Trophoblast cell (in vitro differentiated cells and primary cell): ENCODE measurements around the gene CACNG4.

Experiments used
- DNase-seq, 2 donors: peaks; one replicate each; pipeline ENCODE4 v3.0.0-alpha.2; 2016
- H2AFZ ChIP-seq: 2 replicates; pipeline ENCODE4 v1.6.1; 2013; ENCODE audit warnings: low read length, moderate library complexity, mild to moderate bottlenecking; ENCODE audit not compliant: insufficient read depth, poor library complexity
- H2AK5ac ChIP-seq: 2 replicates; pipeline ENCODE4 v1.6.1; 2013; ENCODE audit warnings: mild to moderate bottlenecking, low read length
- H2BK120ac ChIP-seq: 2 replicates; pipeline ENCODE4 v1.6.1; 2013; ENCODE audit warnings: low read length, mild to moderate bottlenecking, moderate library complexity; ENCODE audit not compliant: insufficient read depth, poor library complexity
- H2BK12ac ChIP-seq: 2 replicates; pipeline ENCODE4 v1.6.1; 2013; ENCODE audit warnings: mild to moderate bottlenecking, low read length, moderate library complexity
- H2BK5ac ChIP-seq: 2 replicates; pipeline ENCODE4 v1.6.1; 2013; ENCODE audit warnings: low read length, low read depth, moderate library complexity, mild to moderate bottlenecking; ENCODE audit not compliant: poor library complexity
- H3K14ac ChIP-seq: 2 replicates; pipeline ENCODE4 v1.6.1; 2013; ENCODE audit warnings: mild to moderate bottlenecking, low read length
- H3K18ac ChIP-seq: 2 replicates; pipeline ENCODE4 v1.6.1; 2013; ENCODE audit warnings: mild to moderate bottlenecking, low read length
- H3K23ac ChIP-seq: 2 replicates; pipeline ENCODE4 v1.6.1; 2013; ENCODE audit warnings: low read length
- H3K27ac ChIP-seq: 2 replicates; pipeline ENCODE4 v1.5.1; 2013; ENCODE audit warnings: low read depth, mild to moderate bottlenecking, inconsistent platforms, low read length, moderate library complexity
- H3K27me3 ChIP-seq: 2 replicates; pipeline ENCODE4 v1.6.1; 2013; ENCODE audit warnings: inconsistent platforms, mild to moderate bottlenecking, low read length, moderate library complexity; ENCODE audit not compliant: insufficient read depth
- H3K36me3 ChIP-seq, 2 experiments: 1 replicate in 1 of 2; 2 replicates in 1 of 2; pipeline ENCODE4 v1.6.1; 2013; ENCODE audit warnings: low read length in 2 of 2, mild to moderate bottlenecking in 2 of 2, moderate library complexity in 1 of 2; ENCODE audit not compliant: insufficient read depth in 2 of 2, control insufficient read depth in 1 of 2
- H3K4ac ChIP-seq: 2 replicates; pipeline ENCODE4 v1.6.1; 2013; ENCODE audit warnings: low read depth, mild to moderate bottlenecking, low read length, moderate library complexity
- H3K4me1 ChIP-seq, 2 experiments: 1 replicate in 1 of 2; 2 replicates in 1 of 2; pipeline ENCODE4 v1.6.1; 2013; ENCODE audit warnings: low read length in 2 of 2, mild to moderate bottlenecking in 2 of 2, moderate library complexity in 1 of 2; ENCODE audit not compliant: insufficient read depth in 2 of 2, control insufficient read depth in 1 of 2
- H3K4me2 ChIP-seq: 2 replicates; pipeline ENCODE4 v1.6.1; 2013; ENCODE audit warnings: inconsistent platforms, mild to moderate bottlenecking, low read length, moderate library complexity
- H3K4me3 ChIP-seq: 2 replicates; pipeline ENCODE4 v1.5.1; 2013; ENCODE audit warnings: mild to moderate bottlenecking, low read depth, low read length, inconsistent platforms
- H3K79me1 ChIP-seq: one replicate; pipeline ENCODE4 v1.6.1; 2013; ENCODE audit warnings: low read length
- H3K79me2 ChIP-seq: 2 replicates; pipeline ENCODE4 v1.6.1; 2013; ENCODE audit warnings: low read length, mild to moderate bottlenecking; ENCODE audit not compliant: control insufficient read depth, insufficient read depth, poor library complexity
- H3K9ac ChIP-seq: 2 replicates; pipeline ENCODE4 v1.6.1; 2013; ENCODE audit warnings: mild to moderate bottlenecking, low read length
- H3K9me3 ChIP-seq: 2 replicates; pipeline ENCODE4 v1.6.1; 2013; ENCODE audit warnings: low read depth, mild to moderate bottlenecking, control low read depth, inconsistent platforms, low read length; ENCODE audit not compliant: insufficient read depth
- H4K12ac ChIP-seq: 2 replicates; pipeline ENCODE4 v1.6.1; 2013; ENCODE audit warnings: low read depth, mild to moderate bottlenecking, low read length, moderate library complexity
- H4K8ac ChIP-seq: 2 replicates; pipeline ENCODE4 v1.6.1; 2013; ENCODE audit warnings: low read depth, mild to moderate bottlenecking, low read length, moderate library complexity
- H4K91ac ChIP-seq: one replicate; pipeline ENCODE4 v1.6.1; 2013; ENCODE audit warnings: low read depth, mild to moderate bottlenecking, low read length, moderate library complexity
- WGBS: extraction: QIAGEN DNeasy Blood & Tissue Kit; methylation state at CpG from one replicate; pipeline ENCODE4 v1.1.7; 2013; ENCODE audit warnings: missing lambda C conversion rate; ENCODE audit not compliant: insufficient read length, insufficient coverage; ENCODE audit errors: extremely low coverage; 5-methylcytosine and 5-hydroxymethylcytosine counted together

CACNG4 gene

DNA sequence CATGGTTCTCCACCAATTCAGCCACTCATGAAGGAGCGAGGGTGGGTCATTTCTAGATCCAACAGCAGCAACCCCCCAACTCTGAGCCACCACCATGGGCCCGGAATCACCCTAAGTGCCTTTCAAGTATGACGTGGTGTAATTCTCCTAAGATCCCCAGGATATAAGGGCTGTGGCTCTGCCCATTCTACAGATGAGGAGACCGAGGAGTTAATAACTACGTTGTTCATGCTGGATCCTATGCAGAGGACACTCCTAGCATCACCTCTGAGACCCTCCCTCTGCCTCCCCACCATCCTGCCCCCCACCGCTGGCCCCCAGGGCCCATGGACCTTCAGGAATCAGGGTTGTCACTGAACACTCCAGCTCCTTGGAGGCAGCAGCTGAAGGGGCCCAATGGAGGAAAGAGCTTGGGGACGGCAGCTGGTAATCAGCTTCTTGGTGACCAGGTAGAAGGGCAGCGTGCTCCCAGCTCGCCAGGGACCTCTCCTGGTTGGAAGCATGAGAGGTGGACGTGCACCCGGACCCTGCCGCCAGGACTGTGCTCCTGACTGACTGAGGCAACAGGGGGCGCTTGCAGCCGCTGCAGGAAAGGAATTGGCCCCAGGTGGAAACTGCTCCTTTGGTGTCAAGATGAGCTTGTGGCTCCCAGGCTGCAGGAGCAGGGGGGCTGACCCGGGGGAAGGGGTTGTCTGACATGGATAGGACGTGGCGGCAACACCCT, 51.7 kb downstream of the CACNG4 start:
- H3K9ac ChIP-seq = no peak overlapping the region
- no peak overlapping the region for H2BK12ac ChIP-seq
- H2AFZ ChIP-seq = no peak overlapping the region
- H4K91ac ChIP-seq = no peak overlapping the region
- H3K4me1 ChIP-seq = peaks cover 0 to 7% of the 10 kb centered on the region in 2 experiments
- no peak overlapping the region for H3K4me3 ChIP-seq
- no peak overlapping the region for H3K23ac ChIP-seq
- H2BK5ac ChIP-seq = no peak overlapping the region
- H3K4me2 ChIP-seq = no peak overlapping the region
- no peak overlapping the region for H3K18ac ChIP-seq
- H4K8ac ChIP-seq = no peak overlapping the region
- H4K12ac ChIP-seq = no peak overlapping the region
- WGBS = no CpG with 5 or more reads among the region's 17 CpGs
- no peak overlapping the region for H3K14ac ChIP-seq
- no peak for DNase-seq
- no peak overlapping the region for H2BK120ac ChIP-seq
- no peaks in the 10 kb centered on the region for H3K27me3 ChIP-seq
- no peaks in the 10 kb centered on the region for H3K79me1 ChIP-seq
- H2AK5ac ChIP-seq = no peak overlapping the region
- no peak overlapping the region for H3K27ac ChIP-seq
- no peak overlapping the region for H3K4ac ChIP-seq
- peaks cover 12 to 14% of the 10 kb centered on the region in 2 experiments for H3K36me3 ChIP-seq
- no peaks in the 10 kb centered on the region for H3K79me2 ChIP-seq
- no peaks in the 10 kb centered on the region for H3K9me3 ChIP-seq

DNA sequence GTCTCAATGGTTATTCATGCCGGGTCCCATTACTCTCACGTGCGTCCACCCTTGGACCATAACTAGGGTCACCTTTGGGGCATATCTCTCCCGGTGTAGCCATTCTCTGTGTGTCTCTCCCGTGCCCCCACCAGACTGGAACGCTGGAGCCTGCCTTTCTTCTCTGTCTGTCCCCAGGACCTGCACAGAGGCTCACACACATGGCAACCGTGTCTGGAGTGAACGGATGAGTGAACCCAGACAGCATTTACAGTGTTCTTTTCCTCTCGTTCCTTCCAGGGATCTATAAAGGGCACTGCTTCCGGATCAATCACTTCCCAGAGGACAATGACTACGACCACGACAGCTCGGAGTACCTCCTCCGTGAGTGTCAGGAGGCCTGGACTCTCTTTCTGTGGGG, 53.4 kb downstream of the CACNG4 start:
- no CpG with 5 or more reads among the region's 14 CpGs for WGBS
- no peak overlapping the region for H3K27ac ChIP-seq
- no peaks in the 10 kb centered on the region for H3K79me1 ChIP-seq
- no peaks in the 10 kb centered on the region for H3K27me3 ChIP-seq
- no peak overlapping the region for H3K14ac ChIP-seq
- H2BK120ac ChIP-seq = no peak overlapping the region
- no peak overlapping the region for H2BK5ac ChIP-seq
- H2AFZ ChIP-seq = no peak overlapping the region
- H3K36me3 ChIP-seq = peaks cover 21% of the 10 kb centered on the region in 2 experiments
- no peak overlapping the region for H3K4me2 ChIP-seq
- H2AK5ac ChIP-seq = no peak overlapping the region
- peaks cover 0 to 7% of the 10 kb centered on the region in 2 experiments for H3K4me1 ChIP-seq
- H3K4ac ChIP-seq = no peak overlapping the region
- no peak overlapping the region for H3K4me3 ChIP-seq
- no peak overlapping the region for H3K18ac ChIP-seq
- H4K12ac ChIP-seq = no peak overlapping the region
- no peak overlapping the region for H3K23ac ChIP-seq
- H4K91ac ChIP-seq = no peak overlapping the region
- H3K9me3 ChIP-seq = no peaks in the 10 kb centered on the region
- no peak overlapping the region for H4K8ac ChIP-seq
- no peak for DNase-seq
- no peak overlapping the region for H3K9ac ChIP-seq
- no peaks in the 10 kb centered on the region for H3K79me2 ChIP-seq
- no peak overlapping the region for H2BK12ac ChIP-seq

DNA sequence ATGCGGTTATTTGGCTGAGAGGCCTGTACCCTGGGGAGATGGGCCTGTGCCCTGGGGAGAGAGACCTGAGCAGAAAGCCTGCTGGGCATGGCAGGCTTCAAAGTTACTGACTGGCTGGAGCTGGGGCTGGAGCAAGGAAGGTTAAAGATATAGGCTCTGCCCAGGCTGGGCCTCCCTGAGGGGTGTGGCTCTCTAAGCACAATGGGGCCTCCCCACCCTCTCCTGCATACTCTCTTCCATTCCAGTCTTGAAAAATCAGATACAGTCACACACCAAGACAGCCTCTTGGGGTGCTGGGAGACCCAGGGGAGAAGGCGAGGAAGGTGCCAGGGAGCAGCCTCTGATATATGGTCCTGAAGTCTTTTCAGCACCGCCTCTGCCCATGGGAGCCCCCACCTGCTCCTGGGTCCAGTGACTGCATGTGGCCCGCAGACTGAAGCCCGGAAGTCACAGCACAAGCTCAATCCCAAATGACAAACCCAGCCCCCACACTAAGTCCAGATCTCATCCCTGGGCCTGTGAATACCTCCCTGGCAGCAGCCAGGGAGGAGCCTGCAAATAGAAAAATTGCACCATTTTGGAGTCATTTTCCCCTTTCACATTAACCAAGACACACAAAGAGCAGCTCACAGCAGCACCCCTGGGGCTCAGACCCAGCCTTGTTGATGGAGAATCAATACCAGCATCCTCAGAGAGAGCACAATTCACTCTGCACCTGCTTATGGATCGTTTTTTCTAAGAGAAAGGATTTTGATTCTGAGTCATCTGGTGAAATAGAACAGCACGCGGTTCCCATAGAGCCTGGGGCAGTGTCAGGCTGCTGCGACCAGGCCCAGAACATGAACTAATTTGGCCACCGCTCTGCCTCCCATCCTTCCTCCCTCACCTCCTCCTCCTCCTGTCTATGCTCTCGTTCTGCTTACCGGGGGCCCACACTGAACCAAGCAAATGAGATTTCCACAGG, 54.2 kb downstream of the CACNG4 start:
- H3K36me3 ChIP-seq = peaks cover 21% of the 10 kb centered on the region in 2 experiments
- H2BK12ac ChIP-seq = no peak overlapping the region
- no peak overlapping the region for H3K23ac ChIP-seq
- H3K14ac ChIP-seq = no peak overlapping the region
- no peak overlapping the region for H4K12ac ChIP-seq
- no peak overlapping the region for H2AFZ ChIP-seq
- no peaks in the 10 kb centered on the region for H3K9me3 ChIP-seq
- H3K18ac ChIP-seq = no peak overlapping the region
- H3K4ac ChIP-seq = no peak overlapping the region
- no peaks in the 10 kb centered on the region for H3K27me3 ChIP-seq
- no peak overlapping the region for H3K4me2 ChIP-seq
- no peak overlapping the region for H2BK120ac ChIP-seq
- no peak overlapping the region for H2BK5ac ChIP-seq
- peaks cover 0 to 6% of the 10 kb centered on the region in 2 experiments for H3K4me1 ChIP-seq
- no peak overlapping the region for H4K91ac ChIP-seq
- no peaks in the 10 kb centered on the region for H3K79me1 ChIP-seq
- no peak overlapping the region for H3K4me3 ChIP-seq
- no CpG with 5 or more reads among the region's 12 CpGs for WGBS
- no peak overlapping the region for H3K27ac ChIP-seq
- H3K9ac ChIP-seq = no peak overlapping the region
- H3K79me2 ChIP-seq = no peaks in the 10 kb centered on the region
- DNase-seq = no peak
- no peak overlapping the region for H4K8ac ChIP-seq
- H2AK5ac ChIP-seq = no peak overlapping the region

DNA sequence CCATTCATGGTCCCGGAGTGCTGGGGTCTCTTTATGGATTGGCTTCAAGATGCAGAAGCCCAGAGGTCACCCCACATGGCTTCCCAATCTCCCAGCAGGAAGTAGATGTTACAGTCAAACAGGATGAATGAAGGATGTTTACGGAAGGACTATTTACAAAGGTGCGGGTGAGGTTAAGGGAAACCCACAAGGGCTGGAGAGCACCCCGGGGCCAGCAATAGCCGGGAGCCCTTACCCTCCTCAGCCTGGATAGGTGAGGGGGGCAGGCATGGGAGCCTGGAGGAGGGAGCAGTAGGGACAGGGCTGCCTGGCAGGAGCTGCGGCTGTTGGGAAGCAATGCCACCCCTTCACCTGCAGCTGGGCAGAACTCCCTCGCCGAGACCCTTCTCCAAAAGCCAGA, 55.3 kb downstream of the CACNG4 start:
- H3K18ac ChIP-seq = no peak overlapping the region
- H4K12ac ChIP-seq = no peak overlapping the region
- no peak overlapping the region for H2BK12ac ChIP-seq
- H3K14ac ChIP-seq = no peak overlapping the region
- H2AFZ ChIP-seq = no peak overlapping the region
- DNase-seq = no peak
- no peak overlapping the region for H4K8ac ChIP-seq
- H3K36me3 ChIP-seq = peaks cover 25 to 29% of the 10 kb centered on the region in 2 experiments
- no peaks in the 10 kb centered on the region for H3K9me3 ChIP-seq
- H3K9ac ChIP-seq = no peak overlapping the region
- no peak overlapping the region for H3K27ac ChIP-seq
- no peaks in the 10 kb centered on the region for H3K79me2 ChIP-seq
- no peak overlapping the region for H4K91ac ChIP-seq
- no peak overlapping the region for H3K23ac ChIP-seq
- H3K4me1 ChIP-seq = no peaks in the 10 kb centered on the region
- no peaks in the 10 kb centered on the region for H3K27me3 ChIP-seq
- H3K4me3 ChIP-seq = no peak overlapping the region
- H2BK120ac ChIP-seq = no peak overlapping the region
- no peak overlapping the region for H2BK5ac ChIP-seq
- H2AK5ac ChIP-seq = no peak overlapping the region
- no peak overlapping the region for H3K4me2 ChIP-seq
- H3K79me1 ChIP-seq = no peaks in the 10 kb centered on the region
- WGBS = no CpG with 5 or more reads among the region's 8 CpGs
- no peak overlapping the region for H3K4ac ChIP-seq
